ENCODE data around the gene KMT2C.

- TF ChIP-seq, protein P1, sequence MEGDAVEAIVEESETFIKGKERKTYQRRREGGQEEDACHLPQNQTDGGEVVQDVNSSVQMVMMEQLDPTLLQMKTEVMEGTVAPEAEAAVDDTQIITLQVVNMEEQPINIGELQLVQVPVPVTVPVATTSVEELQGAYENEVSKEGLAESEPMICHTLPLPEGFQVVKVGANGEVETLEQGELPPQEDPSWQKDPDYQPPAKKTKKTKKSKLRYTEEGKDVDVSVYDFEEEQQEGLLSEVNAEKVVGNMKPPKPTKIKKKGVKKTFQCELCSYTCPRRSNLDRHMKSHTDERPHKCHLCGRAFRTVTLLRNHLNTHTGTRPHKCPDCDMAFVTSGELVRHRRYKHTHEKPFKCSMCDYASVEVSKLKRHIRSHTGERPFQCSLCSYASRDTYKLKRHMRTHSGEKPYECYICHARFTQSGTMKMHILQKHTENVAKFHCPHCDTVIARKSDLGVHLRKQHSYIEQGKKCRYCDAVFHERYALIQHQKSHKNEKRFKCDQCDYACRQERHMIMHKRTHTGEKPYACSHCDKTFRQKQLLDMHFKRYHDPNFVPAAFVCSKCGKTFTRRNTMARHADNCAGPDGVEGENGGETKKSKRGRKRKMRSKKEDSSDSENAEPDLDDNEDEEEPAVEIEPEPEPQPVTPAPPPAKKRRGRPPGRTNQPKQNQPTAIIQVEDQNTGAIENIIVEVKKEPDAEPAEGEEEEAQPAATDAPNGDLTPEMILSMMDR (conservative IDR thresholded peaks at IDR 0.05) = no peak
- no peak for TF ChIP-seq ZFX (IDR thresholded peaks at IDR 0.05)
Measured at GRCh38 chr7:152369518-152369917, 66.3 kb downstream of the KMT2C start.
